ENCODE data around the gene PTGFRN. TPM values are rescaled to one million over a fixed set of nuclear protein-coding genes. Genes with fewer than 3 reads are reported as not detected.

Gene PTGFRN
- total RNA-seq, 2 experiments from 2014 or later: 1.8 to 2.8 TPM

DNA sequence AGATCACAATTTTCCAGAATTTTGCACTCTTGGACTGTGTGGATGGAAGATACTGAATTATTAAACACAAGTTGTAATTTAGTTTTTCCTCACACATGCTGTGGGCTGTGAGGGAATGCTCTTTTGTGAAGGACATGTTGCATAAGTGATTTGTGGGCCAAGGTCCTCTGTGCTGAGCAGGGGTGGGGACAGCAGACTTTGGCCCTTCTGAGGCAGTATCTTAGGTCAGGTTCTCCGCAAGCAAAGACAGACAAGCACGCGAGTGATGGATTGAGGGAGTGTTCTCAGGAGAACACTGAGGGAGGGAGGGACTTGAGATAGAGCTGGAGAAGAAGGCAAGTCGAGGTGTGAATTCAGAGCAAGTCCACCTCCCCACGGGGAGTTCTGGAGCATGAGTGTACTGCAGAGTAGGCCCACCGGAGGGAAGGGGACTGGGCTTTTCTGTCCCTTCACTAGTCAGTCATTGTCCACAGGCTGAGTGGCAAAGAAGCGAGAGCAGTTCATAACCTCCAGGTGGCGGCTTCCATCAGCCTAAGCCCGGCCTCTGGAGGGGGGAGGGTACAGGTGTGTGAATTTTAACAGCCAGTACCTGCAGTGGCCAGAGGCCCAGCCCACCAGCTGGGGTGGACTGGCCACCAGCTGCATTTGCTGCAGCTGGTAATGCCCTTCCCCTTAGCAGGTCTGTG, 72.7 kb downstream of the PTGFRN start:
- H3K4me3 Mint-ChIP-seq: no peak overlapping the region
- ChIA-PET CTCF (no interaction called here), POLR2A (no interaction called here)
- peaks cover 2% of the 10 kb centered on the region for H3K36me3 Mint-ChIP-seq (ENCODE audit: low read depth)
- H3K4me1 Mint-ChIP-seq: peaks cover 16% of the 10 kb centered on the region
- H3K27me3 Mint-ChIP-seq: peaks cover 2% of the 10 kb centered on the region
- no peaks in the 10 kb centered on the region for H3K9me3 Mint-ChIP-seq
- no peak overlapping the region for H3K27ac Mint-ChIP-seq
- DNase-seq: no peak

DNA sequence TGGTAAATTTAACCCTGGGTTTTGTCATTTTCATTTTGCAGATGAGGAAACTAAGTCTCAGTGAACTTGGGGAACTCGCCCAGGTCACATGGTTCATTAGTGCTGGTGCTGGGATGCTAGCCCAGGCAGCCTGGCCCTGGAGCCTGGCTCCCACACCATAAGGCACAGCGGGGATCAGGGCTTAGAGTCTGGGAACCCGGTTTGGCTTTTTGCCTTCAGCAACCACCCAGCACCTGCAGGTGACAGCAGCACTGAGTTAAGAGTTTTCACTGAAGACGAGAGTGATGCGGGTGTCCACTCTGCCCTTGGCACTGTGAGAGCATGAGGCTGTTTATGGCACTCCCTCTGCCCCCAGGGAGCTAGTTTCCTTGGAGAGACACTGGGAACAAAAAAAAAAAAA, 73.4 kb downstream of the PTGFRN start:
- Mint-ChIP-seq H3K9me3 (no peaks in the 10 kb centered on the region), H3K36me3 (ENCODE audit: low read depth) (peaks cover 2% of the 10 kb centered on the region), H3K4me3 (no peak overlapping the region), H3K4me1 (peaks cover 20% of the 10 kb centered on the region), H3K27me3 (peaks cover 2% of the 10 kb centered on the region), H3K27ac (no peak overlapping the region)
- POLR2A ChIA-PET: no interaction called here
- CTCF ChIA-PET: interaction anchor here (0.7 kb wide), 1 partner anchor 57 kb away, joined by 5 read pairs; no protein-coding TSS in a partner anchor
- DNase-seq: no peak

DNA sequence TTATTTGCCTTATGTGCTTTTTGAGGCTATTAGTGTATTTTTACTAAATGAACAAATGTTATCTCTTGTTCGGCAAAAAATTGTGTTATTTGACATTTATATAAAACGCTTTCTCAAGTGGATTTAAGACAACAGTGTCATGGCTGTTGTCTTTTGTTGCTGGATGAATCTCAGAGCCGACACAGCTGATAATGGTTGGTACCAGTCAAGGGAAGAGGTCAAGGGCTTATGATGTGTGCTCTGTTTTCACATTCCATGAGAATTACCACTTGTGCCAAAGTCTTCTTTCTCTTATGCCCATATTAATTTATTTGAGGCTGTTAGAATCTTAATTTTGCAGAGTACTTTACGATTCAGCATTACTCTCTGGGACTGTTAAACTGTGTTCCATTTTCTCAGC, 74.0 kb downstream of the PTGFRN start:
- POLR2A ChIA-PET: no interaction called here
- peaks cover 2% of the 10 kb centered on the region for H3K36me3 Mint-ChIP-seq (ENCODE audit: low read depth)
- no peaks in the 10 kb centered on the region for H3K9me3 Mint-ChIP-seq
- peaks cover 20% of the 10 kb centered on the region for H3K4me1 Mint-ChIP-seq
- H3K27me3 Mint-ChIP-seq: peaks cover 2% of the 10 kb centered on the region
- CTCF ChIA-PET: interaction anchor here (0.7 kb wide), 1 partner anchor 56 kb away, joined by 5 read pairs; no protein-coding TSS in a partner anchor
- no peak overlapping the region for H3K27ac Mint-ChIP-seq
- no peak overlapping the region for H3K4me3 Mint-ChIP-seq
- DNase-seq: no peak

DNA sequence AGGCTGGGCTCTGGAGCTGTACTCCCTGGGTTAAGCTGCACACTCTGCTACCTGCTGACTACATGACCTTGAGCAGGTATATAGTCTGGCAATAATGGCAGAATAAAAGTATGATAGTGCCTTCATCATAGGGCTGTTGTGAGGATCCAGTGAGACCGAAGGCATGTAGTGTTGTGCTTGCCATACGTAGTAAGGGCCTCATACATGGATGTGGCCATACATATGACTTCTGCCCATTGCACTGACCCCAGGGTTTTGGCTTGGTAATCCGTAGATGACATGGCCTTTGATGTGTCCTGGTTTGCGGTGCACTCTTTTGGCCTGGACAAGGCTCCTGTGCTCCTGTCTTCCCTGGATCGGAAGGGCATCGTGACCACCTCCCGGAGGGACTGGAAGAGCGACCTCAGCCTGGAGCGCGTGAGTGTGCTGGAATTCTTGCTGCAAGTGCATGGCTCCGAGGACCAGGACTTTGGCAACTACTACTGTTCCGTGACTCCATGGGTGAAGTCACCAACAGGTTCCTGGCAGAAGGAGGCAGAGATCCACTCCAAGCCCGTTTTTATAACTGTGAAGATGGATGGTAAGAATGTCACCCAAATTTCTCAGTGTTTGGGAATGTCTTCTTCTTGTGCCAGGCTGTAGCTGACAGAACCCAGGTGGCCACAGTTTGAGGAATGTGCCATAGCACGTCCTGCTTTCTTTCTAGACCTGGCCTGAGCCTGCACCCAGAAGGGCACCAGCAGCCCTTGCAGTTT, 74.9 kb downstream of the PTGFRN start:
- Mint-ChIP-seq H3K27me3 (peaks cover 2% of the 10 kb centered on the region), H3K36me3 (ENCODE audit: low read depth) (peaks cover 2% of the 10 kb centered on the region), H3K9me3 (no peaks in the 10 kb centered on the region), H3K4me1 (peaks cover 20% of the 10 kb centered on the region), H3K27ac (no peak overlapping the region), H3K4me3 (no peak overlapping the region)
- ChIA-PET CTCF (no interaction called here), POLR2A (no interaction called here)
- DNase-seq: no peak

DNA sequence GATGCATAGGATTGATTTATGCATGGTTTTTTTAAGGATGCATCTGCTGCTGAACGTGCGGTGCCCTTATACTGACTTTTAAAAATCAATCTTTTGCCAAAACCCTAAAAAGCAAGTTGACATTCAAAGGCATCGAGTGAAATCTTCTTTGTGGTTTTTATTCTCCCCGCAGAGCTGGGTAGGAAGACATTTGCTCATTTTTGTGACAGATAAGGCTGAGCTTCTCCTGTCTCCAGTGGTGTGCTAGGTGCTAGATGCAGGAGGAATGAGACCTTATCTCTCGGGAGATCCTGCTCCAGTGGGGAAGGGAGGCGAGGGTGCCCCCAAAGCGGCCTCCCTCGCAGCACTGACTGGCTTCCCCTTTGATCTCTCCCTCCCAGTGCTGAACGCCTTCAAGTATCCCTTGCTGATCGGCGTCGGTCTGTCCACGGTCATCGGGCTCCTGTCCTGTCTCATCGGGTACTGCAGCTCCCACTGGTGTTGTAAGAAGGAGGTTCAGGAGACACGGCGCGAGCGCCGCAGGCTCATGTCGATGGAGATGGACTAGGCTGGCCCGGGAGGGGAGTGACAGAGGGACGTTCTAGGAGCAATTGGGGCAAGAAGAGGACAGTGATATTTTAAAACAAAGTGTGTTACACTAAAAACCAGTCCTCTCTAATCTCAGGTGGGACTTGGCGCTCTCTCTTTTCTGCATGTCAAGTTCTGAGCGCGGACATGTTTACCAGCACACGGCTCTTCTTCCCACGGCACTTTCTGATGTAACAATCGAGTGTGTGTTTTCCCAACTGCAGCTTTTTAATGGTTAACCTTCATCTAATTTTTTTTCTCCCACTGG, 76.9 kb downstream of the PTGFRN start:
- Mint-ChIP-seq H3K27me3 (peaks cover 2% of the 10 kb centered on the region), H3K4me3 (peak overlapping the region; percentile 63), H3K27ac (peak overlapping the region; percentile 51), H3K9me3 (no peaks in the 10 kb centered on the region), H3K36me3 (ENCODE audit: low read depth) (peaks cover 2% of the 10 kb centered on the region), H3K4me1 (peaks cover 25% of the 10 kb centered on the region)
- CTCF ChIA-PET: interaction anchor here (1.0 to 2.2 kb wide), 5 partner anchors 17 to 262 kb away, joined by 3 to 13 read pairs (median 4); no protein-coding TSS in a partner anchor
- DNase-seq: peak; percentile 32
- POLR2A ChIA-PET: interaction anchor here (0.7 to 2.6 kb wide), 13 partner anchors 9 to 249 kb away, joined by 3 to 19 read pairs (median 5); partner anchors contain the start of genes CD101 and TTF2

DNA sequence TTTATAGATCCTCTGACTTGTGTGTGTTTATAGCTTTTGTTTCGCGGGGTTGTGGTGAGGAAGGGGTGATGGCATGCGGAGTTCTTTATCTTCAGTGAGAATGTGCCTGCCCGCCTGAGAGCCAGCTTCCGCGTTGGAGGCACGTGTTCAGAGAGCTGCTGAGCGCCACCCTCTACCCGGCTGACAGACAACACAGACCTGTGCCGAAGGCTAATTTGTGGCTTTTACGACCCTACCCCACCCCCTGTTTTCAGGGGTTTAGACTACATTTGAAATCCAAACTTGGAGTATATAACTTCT, 77.5 kb downstream of the PTGFRN start:
- Mint-ChIP-seq H3K27me3 (peaks cover 2% of the 10 kb centered on the region), H3K9me3 (no peaks in the 10 kb centered on the region), H3K4me1 (peaks cover 29% of the 10 kb centered on the region), H3K27ac (peak overlapping the region; percentile 51), H3K4me3 (peak overlapping the region; percentile 63), H3K36me3 (ENCODE audit: low read depth) (peaks cover 2% of the 10 kb centered on the region)
- ChIA-PET CTCF (interaction anchor here (1.0 to 2.2 kb wide), 5 partner anchors 17 to 262 kb away, joined by 3 to 13 read pairs (median 4); no protein-coding TSS in a partner anchor), POLR2A (interaction anchor here (0.7 to 2.6 kb wide), 11 partner anchors 8 to 249 kb away, joined by 3 to 19 read pairs (median 5); partner anchors contain the start of genes CD101 and TTF2)
- DNase-seq: peak; percentile 71

DNA sequence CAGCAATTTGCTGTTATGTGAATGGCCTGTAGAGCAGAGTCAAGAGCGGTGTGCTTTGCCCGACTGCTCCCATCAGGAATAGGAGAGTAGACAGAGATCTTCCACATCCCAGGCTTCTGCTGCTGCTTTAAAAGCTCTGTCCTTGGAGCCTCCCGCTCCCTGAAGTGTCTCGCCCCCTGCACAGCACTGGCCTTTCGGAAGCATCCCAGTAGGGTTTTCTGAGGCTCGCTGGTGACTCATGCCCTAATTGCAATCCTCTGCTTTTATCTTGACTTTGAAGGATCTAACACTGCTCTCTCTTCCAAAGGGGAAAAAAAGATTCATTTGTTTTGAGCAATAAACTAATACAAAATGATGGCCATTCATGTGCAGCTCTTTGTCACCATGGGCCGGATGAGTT, 78.5 kb downstream of the PTGFRN start:
- Mint-ChIP-seq H3K4me3 (no peak overlapping the region), H3K27ac (no peak overlapping the region), H3K9me3 (no peaks in the 10 kb centered on the region), H3K36me3 (ENCODE audit: low read depth) (peaks cover 2% of the 10 kb centered on the region), H3K27me3 (peaks cover 2% of the 10 kb centered on the region), H3K4me1 (peaks cover 29% of the 10 kb centered on the region)
- ChIA-PET CTCF (no interaction called here), POLR2A (no interaction called here)
- no peak for DNase-seq

DNA sequence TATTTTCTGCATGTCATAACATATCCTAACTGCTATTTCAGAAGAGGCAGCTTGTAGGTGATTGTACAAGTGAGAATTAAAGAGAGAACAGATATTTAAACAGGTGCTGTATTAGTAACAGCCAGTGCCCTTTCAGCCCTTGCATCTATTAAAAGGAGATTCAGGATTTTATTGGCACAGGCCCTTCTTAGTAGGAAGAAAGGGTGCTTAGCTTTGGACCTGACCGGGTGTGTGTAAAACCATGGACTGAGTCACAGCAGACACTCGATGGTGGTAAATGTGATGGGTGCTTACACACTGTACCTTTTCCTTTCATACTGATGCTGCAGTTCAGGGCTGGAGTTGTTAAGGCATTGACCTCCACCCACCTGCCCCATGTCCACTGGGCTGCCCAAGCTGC, 79.2 kb downstream of the PTGFRN start:
- Mint-ChIP-seq H3K27ac (no peak overlapping the region), H3K4me1 (peaks cover 29% of the 10 kb centered on the region), H3K4me3 (no peak overlapping the region), H3K9me3 (no peaks in the 10 kb centered on the region), H3K36me3 (ENCODE audit: low read depth) (peaks cover 2% of the 10 kb centered on the region), H3K27me3 (peaks cover 2% of the 10 kb centered on the region)
- no peak for DNase-seq
- CTCF ChIA-PET: no interaction called here
- POLR2A ChIA-PET: interaction anchor here (0.9 kb wide), 1 partner anchor 15 kb away, joined by 3 read pairs; no protein-coding TSS in a partner anchor

DNA sequence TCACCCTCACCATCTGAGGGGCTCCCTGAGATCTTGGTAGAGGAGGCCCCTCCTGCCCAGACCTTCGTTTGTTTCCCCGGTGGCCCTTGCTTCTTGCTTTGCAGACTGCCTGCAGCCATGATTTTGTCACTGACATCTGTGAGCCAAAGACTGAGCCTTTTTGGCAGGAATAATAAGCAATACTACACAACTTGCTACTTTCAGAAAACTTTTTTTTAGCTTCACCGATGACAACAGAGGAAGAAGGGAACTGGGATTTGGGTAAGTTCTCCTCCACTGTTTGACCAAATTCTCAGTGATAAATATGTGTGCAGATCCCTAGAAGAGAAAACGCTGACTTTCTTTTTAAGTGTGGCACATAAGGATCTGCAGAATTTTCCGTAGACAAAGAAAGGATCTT, 80.1 kb downstream of the PTGFRN start:
- ChIA-PET CTCF (no interaction called here), POLR2A (no interaction called here)
- Mint-ChIP-seq H3K4me1 (peaks cover 29% of the 10 kb centered on the region), H3K27me3 (no peaks in the 10 kb centered on the region), H3K4me3 (no peak overlapping the region), H3K36me3 (ENCODE audit: low read depth) (no peaks in the 10 kb centered on the region), H3K9me3 (no peaks in the 10 kb centered on the region), H3K27ac (no peak overlapping the region)
- no peak for DNase-seq

DNA sequence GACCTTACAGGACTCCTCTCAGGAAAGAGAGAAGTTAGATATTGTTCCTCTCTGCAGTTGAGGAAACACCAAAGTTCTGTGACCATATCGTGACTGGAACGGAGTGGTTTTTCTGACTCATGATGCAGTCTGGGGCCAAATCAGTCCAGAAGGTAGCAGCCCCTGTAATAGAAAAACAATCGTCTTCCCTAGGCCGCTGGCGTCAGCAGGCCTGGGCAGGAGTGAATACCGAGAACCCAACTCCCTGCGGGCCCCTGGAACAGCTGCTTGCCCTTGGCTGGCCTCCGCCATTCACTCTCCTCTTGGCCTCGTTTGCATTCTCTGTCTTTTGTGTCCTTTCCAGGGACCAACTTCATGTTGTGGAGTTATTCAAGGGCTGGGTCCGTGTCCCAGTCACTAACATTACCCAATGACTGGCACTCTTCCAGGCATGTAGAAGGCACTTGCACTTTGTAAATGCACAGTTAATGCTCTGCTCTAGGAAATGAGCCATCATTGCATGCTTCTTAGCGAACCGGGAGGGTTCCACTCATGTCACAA, 81.0 kb downstream of the PTGFRN start:
- no peak for DNase-seq
- ChIA-PET POLR2A (no interaction called here), CTCF (no interaction called here)
- H3K27me3 Mint-ChIP-seq: no peaks in the 10 kb centered on the region
- peaks cover 29% of the 10 kb centered on the region for H3K4me1 Mint-ChIP-seq
- no peak overlapping the region for H3K27ac Mint-ChIP-seq
- H3K9me3 Mint-ChIP-seq: no peaks in the 10 kb centered on the region
- no peak overlapping the region for H3K4me3 Mint-ChIP-seq
- no peaks in the 10 kb centered on the region for H3K36me3 Mint-ChIP-seq (ENCODE audit: low read depth)

DNA sequence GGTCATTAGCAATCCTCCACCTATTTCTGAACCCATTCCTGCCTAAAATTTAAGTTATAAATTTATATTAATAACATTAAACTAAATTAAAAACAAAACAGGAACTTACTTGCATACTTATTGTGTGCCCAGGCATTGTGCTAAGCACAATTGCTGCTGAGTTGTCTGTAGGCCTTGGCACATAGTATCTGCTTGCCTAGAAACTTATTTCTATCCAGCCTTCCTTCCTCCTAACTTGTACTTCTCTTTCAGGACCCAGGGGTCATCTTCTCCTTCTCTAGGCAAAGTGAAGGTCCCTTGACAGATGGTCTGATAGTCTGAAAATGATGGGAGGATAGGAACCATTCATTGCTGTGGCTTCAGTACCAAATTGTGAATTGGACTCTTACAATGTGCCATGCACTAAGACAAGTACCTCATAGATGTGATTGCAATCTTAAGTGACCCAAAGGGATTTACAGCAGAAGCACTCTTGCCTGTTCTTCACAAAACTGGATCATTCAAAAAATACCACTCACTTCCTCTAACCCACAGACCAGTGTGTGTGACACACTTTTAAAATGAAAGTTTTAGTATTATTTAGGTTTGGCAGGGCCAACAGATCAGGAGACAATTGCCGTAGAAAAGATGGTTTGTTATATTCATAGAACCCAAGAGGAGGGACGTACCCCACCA, 81.6 kb downstream of the PTGFRN start:
- POLR2A ChIA-PET: no interaction called here
- no peak for DNase-seq
- H3K4me3 Mint-ChIP-seq: no peak overlapping the region
- no peaks in the 10 kb centered on the region for H3K9me3 Mint-ChIP-seq
- no peaks in the 10 kb centered on the region for H3K36me3 Mint-ChIP-seq (ENCODE audit: low read depth)
- H3K27ac Mint-ChIP-seq: no peak overlapping the region
- no peaks in the 10 kb centered on the region for H3K27me3 Mint-ChIP-seq
- CTCF ChIA-PET: no interaction called here
- peaks cover 25% of the 10 kb centered on the region for H3K4me1 Mint-ChIP-seq

DNA sequence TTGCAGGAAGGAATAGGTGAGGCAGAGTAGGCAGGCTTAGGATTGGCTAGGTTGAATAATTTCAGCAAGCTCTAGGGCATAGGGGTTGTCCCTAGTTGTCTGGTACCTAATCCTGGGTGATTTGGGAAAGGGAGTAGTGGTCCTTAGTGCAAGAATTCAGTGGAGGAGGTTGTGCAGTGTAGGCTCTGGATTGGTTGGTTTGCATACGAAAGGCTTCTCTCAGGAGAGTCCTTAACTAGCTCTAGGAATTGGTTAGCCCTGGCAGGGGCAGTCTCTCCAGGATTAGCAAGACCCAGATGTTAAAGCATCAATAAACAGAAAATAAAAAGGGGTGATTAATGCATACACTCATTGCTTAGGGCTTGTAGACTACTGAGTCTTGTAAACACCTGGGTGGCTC, 82.2 kb downstream of the PTGFRN start:
- H3K27me3 Mint-ChIP-seq: no peaks in the 10 kb centered on the region
- ChIA-PET CTCF (no interaction called here), POLR2A (no interaction called here)
- H3K9me3 Mint-ChIP-seq: no peaks in the 10 kb centered on the region
- no peak for DNase-seq
- H3K27ac Mint-ChIP-seq: no peak overlapping the region
- H3K36me3 Mint-ChIP-seq (ENCODE audit: low read depth): no peaks in the 10 kb centered on the region
- no peak overlapping the region for H3K4me3 Mint-ChIP-seq
- H3K4me1 Mint-ChIP-seq: peaks cover 18% of the 10 kb centered on the region
